DND-41 (cell line): Measurements from ENCODE around the gene KRT72.

Experiments
- ATAC-seq: fragments of 200-7000 bp; cut with Tn5 transposase; 3 replicates; pipeline ENCODE4 v1.9.1; 2021; ENCODE audit warnings: low read depth; ENCODE audit not compliant: insufficient read depth
- DNase-seq: peaks from one replicate; pipeline ENCODE4 v3.0.0-alpha.2; 2020
- H2AFZ ChIP-seq: 2 replicates; pipeline ENCODE4 v1.6.0; 2012; ENCODE audit warnings: low read depth, low read length
- H3K27ac ChIP-seq: 2 replicates; pipeline ENCODE4 v1.5.1; 2012; ENCODE audit warnings: low read length, inconsistent platforms
- H3K27me3 ChIP-seq: fragments of 200-600 bp; sonication (generic); 2 replicates; pipeline ENCODE4 v1.6.0; 2012; ENCODE audit warnings: low read length, mild to moderate bottlenecking, inconsistent platforms; ENCODE audit not compliant: insufficient read depth, poor library complexity
- H3K36me3 ChIP-seq: 2 replicates; pipeline ENCODE4 v1.5.1; 2012; ENCODE audit warnings: low read length, inconsistent platforms; ENCODE audit not compliant: insufficient read depth
- H3K4me1 ChIP-seq: 2 replicates; pipeline ENCODE4 v1.5.1; 2012; ENCODE audit warnings: mild to moderate bottlenecking, low read length; ENCODE audit not compliant: insufficient read depth
- H3K4me2 ChIP-seq: 2 replicates; pipeline ENCODE4 v1.6.0; 2012; ENCODE audit warnings: mild to moderate bottlenecking, moderate library complexity, low read length, inconsistent platforms; ENCODE audit not compliant: insufficient read depth
- H3K4me3 ChIP-seq, 2 experiments: fragments of 200-600 bp in 1 of 2; shearing (Covaris generic) in 1 of 2; 2 replicates each; pipeline ENCODE4 v1.5.1; 2012 to 2016; ENCODE audit warnings: inconsistent platforms in 2 of 2, low read length in 2 of 2, mild to moderate bottlenecking in 2 of 2, low read depth in 1 of 2, moderate library complexity in 1 of 2
- H3K79me2 ChIP-seq: 2 replicates; pipeline ENCODE4 v1.6.0; 2012; ENCODE audit warnings: low read length, inconsistent platforms; ENCODE audit not compliant: insufficient read depth
- H3K9ac ChIP-seq: 2 replicates; pipeline ENCODE4 v1.6.0; 2012; ENCODE audit warnings: low read depth, mild to moderate bottlenecking, inconsistent platforms, low read length, moderate library complexity
- H3K9me3 ChIP-seq: 2 replicates; pipeline ENCODE4 v1.5.1; 2012; ENCODE audit warnings: low read length, moderate library complexity, mild to moderate bottlenecking, inconsistent platforms; ENCODE audit not compliant: insufficient read depth, severe bottlenecking
- H4K20me1 ChIP-seq: 2 replicates; pipeline ENCODE4 v1.6.0; 2012; ENCODE audit warnings: low read length; ENCODE audit not compliant: insufficient read depth
- CTCF ChIP-seq: IDR thresholded peaks from 2 replicates; pipeline ENCODE4 v1.5.1; 2012; ENCODE audit warnings: borderline replicate concordance, low read length, moderate library complexity, mild to moderate bottlenecking; ENCODE audit not compliant: poor library complexity, severe bottlenecking; ENCODE audit errors: extremely low read depth
- EZH2 ChIP-seq: IDR thresholded peaks from 3 replicates; pipeline ENCODE4 v1.6.1; 2012; ENCODE audit warnings: borderline replicate concordance, low read depth, mild to moderate bottlenecking, moderate library complexity, low read length, inconsistent platforms; ENCODE audit not compliant: severe bottlenecking

Gene KRT72

GRCh38 chr12:52641468-52641867, 40.2 kb upstream of the KRT72 start:
- H3K27me3 ChIP-seq, result peaks cover 33% of the 10 kb centered on the region
- H3K79me2 ChIP-seq, result no peaks in the 10 kb centered on the region
- H3K4me3 ChIP-seq, result no peak overlapping the region
- no peak for TF ChIP-seq CTCF
- no peak for TF ChIP-seq EZH2
- H4K20me1 ChIP-seq, result peaks cover 3% of the 10 kb centered on the region
- no peak for DNase-seq
- no peaks in the 10 kb centered on the region for H3K36me3 ChIP-seq
- no peaks in the 10 kb centered on the region for H3K9me3 ChIP-seq
- no peak overlapping the region for H3K27ac ChIP-seq
- H3K9ac ChIP-seq, result no peak overlapping the region
- no peak for ATAC-seq
- H3K4me2 ChIP-seq, result no peak overlapping the region
- no peaks in the 10 kb centered on the region for H3K4me1 ChIP-seq
- no peak overlapping the region for H2AFZ ChIP-seq

GRCh38 chr12:52637299-52637698, 36.0 kb upstream of the KRT72 start:
- Histone ChIP-seq H3K36me3 (no peaks in the 10 kb centered on the region), H3K9me3 (no peaks in the 10 kb centered on the region), H3K4me3 (no peak overlapping the region), H3K27me3 (peaks cover 12% of the 10 kb centered on the region), H4K20me1 (0 out of 2 replicates have a peak, but pooled peaks cover 4% of the 10 kb centered on the region), H2AFZ (no peak overlapping the region), H3K4me2 (no peak overlapping the region), H3K9ac (no peak overlapping the region), H3K27ac (no peak overlapping the region), H3K4me1 (no peaks in the 10 kb centered on the region), H3K79me2 (no peaks in the 10 kb centered on the region)
- DNase-seq, result no peak
- no peak for ATAC-seq
- no peak for TF ChIP-seq EZH2
- TF ChIP-seq CTCF, result no peak

GRCh38 chr12:52636592-52637258, 35.5 kb upstream of the KRT72 start:
- H3K9me3 ChIP-seq, result no peaks in the 10 kb centered on the region
- H3K9ac ChIP-seq, result no peak overlapping the region
- no peak overlapping the region for H2AFZ ChIP-seq
- peaks cover 7% of the 10 kb centered on the region for H3K27me3 ChIP-seq
- H3K27ac ChIP-seq, result no peak overlapping the region
- H3K4me3 ChIP-seq, result no peak overlapping the region
- no peaks in the 10 kb centered on the region for H3K79me2 ChIP-seq
- 0 out of 2 replicates have a peak, but pooled peaks cover 4% of the 10 kb centered on the region for H4K20me1 ChIP-seq
- H3K4me2 ChIP-seq, result no peak overlapping the region
- H3K4me1 ChIP-seq, result no peaks in the 10 kb centered on the region
- H3K36me3 ChIP-seq, result no peaks in the 10 kb centered on the region
- TF ChIP-seq EZH2, result no peak
- no peak for TF ChIP-seq CTCF
- DNase-seq (no peak), ATAC-seq (no peak)
